ENCODE data around the gene GSE1. TPM values are rescaled to one million over a fixed set of nuclear protein-coding genes. Genes with fewer than 3 reads are reported as not detected.

GSE1 gene
- total and polyA plus RNA-seq, 2 of the 13 experiments (the other 11 are each of a cell fraction or from before 2014, with no cell fraction given): 16.1 to 31.2 TPM

DNA sequence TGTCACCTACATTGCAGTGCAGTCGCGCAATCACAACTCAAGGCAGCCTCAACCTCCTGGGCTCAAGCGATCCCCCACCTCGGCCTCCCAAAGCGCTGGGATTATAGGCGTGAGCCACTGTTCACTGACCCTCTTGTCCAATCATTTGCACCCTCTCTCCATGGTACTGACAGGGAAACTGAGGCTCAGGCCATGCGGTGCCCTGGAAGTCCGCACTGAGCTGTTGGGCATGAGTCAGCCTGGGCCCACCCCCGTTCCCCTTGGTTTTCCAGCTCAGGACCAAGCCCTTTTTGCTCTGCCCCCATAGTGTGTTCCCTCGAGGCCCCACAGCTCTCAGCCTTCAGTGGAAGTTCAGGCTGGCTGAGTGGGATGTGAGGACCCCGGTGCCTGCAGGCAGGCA is 10.1 kb downstream of the GSE1 start:
- no peak overlapping the region for H3K4me3 ChIP-seq (replicated peaks in 1 of 3; ENCODE audit: insufficient read depth in 1 of 3, low read depth in 2 of 3, low read length in 3 of 3)
- H3K4me1 ChIP-seq (ENCODE audit: insufficient read depth, low read length): peaks cover 44% of the 10 kb centered on the region
- H3K36me3 ChIP-seq (replicated peaks in 1 of 2; ENCODE audit: control insufficient read depth in 1 of 2, insufficient read depth in 2 of 2, low read length in 2 of 2): peaks cover 13 to 17% of the 10 kb centered on the region in 2 experiments
- no peak for TF ChIP-seq ZNF878 (CRISPR knock-in tag; IDR thresholded peaks at IDR 0.05)
- POLR2A ChIA-PET: interaction anchor here (2.8 kb wide), 1 partner anchor 10 kb away, joined by 29 read pairs; the partner anchor contains the start of gene GSE1
- no TSS peak for BruUV-seq (replicated peaks)
- DNase-seq (ENCODE audit: low spot score) (no peak), FAIRE-seq (no peak), ATAC-seq (no peak)
- H4K20me1 ChIP-seq (ENCODE audit: insufficient read depth, low read length): peaks cover 97% of the 10 kb centered on the region
- in situ Hi-C loops (cut with HindIII; ENCODE audit: extremely low pct_ligation_motif_present, low pct_unique_long_range_greater_than_20kb) (no loop called here), intact Hi-C loops (cut with micrococcal nuclease; ENCODE audit: unreplicated experiment) (no loop called here)
- CTCF ChIA-PET (ENCODE audit: low intra/inter-chr PET ratio, low total read pairs): no interaction called here
- WGBS (ENCODE audit: low lambda C conversion rate): over 99% methylated on average over 11 of the region's 11 CpGs
- no peaks in the 10 kb centered on the region for H3K27me3 ChIP-seq (ENCODE audit: control insufficient read depth in 1 of 2, insufficient read depth in 2 of 2, low read length in 2 of 2)
- H3K27ac ChIP-seq (ENCODE audit: extremely low read length, insufficient read depth, low read length): no peak overlapping the region
- H3K4me2 ChIP-seq (ENCODE audit: low read depth, low read length): no peak overlapping the region; the same call in 1 of the 2 replicates
- H3K79me2 ChIP-seq (ENCODE audit: insufficient read depth, low read length): peaks cover 97% of the 10 kb centered on the region
- no peaks in the 10 kb centered on the region for H3K9me3 ChIP-seq (ENCODE audit: low read length)
- H3K9ac ChIP-seq (ENCODE audit: insufficient read depth, low read depth, low read length): no peak overlapping the region
- no peak overlapping the region for H2AFZ ChIP-seq (ENCODE audit: low read length)

DNA sequence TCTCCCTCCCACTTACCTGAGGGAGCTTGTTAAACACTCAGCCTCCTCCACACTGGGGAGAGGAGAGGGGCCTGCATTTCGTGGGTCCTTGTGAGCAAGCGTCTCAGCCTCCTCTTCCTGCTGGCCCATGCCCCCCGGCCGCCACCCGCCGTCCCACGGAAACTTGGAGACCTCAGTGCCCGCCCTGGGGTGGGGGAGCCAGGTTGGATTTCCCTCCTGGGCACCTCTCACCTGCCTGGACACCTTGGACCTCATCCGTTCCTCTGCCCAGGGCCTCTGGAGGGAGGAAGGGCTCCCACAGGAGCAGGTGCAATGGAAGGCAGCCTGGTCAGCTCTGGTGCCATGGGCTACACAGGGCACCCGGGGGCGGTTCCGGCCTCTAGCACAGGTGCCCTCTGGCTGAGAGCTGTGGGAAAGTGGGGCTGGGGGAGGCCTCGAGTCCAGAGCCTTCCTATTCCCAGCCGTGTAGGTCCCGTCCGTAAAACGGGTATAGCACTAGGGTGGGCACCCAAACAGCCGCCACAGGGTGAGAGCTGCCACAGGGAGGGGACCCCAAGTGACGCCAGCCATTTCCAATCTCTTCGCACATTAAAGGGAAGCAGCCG is 11.0 kb downstream of the GSE1 start:
- no peak overlapping the region for H3K27ac ChIP-seq (ENCODE audit: extremely low read length, insufficient read depth, low read length)
- peaks cover 11 to 19% of the 10 kb centered on the region in 2 experiments for H3K36me3 ChIP-seq (replicated peaks in 1 of 2; ENCODE audit: control insufficient read depth in 1 of 2, insufficient read depth in 2 of 2, low read length in 2 of 2)
- FAIRE-seq (no peak), ATAC-seq (no peak), DNase-seq (ENCODE audit: low spot score) (no peak)
- no peak overlapping the region for H3K9ac ChIP-seq (ENCODE audit: insufficient read depth, low read depth, low read length)
- H4K20me1 ChIP-seq (ENCODE audit: insufficient read depth, low read length): peaks cover 97% of the 10 kb centered on the region
- no peak overlapping the region for H3K4me2 ChIP-seq (ENCODE audit: low read depth, low read length)
- no TSS peak for BruUV-seq (replicated peaks)
- ChIA-PET POLR2A (no interaction called here), CTCF (ENCODE audit: low intra/inter-chr PET ratio, low total read pairs) (no interaction called here)
- intact Hi-C loops (cut with micrococcal nuclease; ENCODE audit: unreplicated experiment) (no loop called here), in situ Hi-C loops (cut with HindIII; ENCODE audit: extremely low pct_ligation_motif_present, low pct_unique_long_range_greater_than_20kb) (no loop called here)
- no peak overlapping the region for H2AFZ ChIP-seq (ENCODE audit: low read length)
- H3K27me3 ChIP-seq (ENCODE audit: control insufficient read depth in 1 of 2, insufficient read depth in 2 of 2, low read length in 2 of 2): no peaks in the 10 kb centered on the region
- H3K9me3 ChIP-seq (ENCODE audit: low read length): peaks cover 3% of the 10 kb centered on the region
- H3K79me2 ChIP-seq (ENCODE audit: insufficient read depth, low read length): peaks cover 97% of the 10 kb centered on the region
- H3K4me1 ChIP-seq (ENCODE audit: insufficient read depth, low read length): peaks cover 44% of the 10 kb centered on the region
- H3K4me3 ChIP-seq (replicated peaks in 1 of 3; ENCODE audit: insufficient read depth in 1 of 3, low read depth in 2 of 3, low read length in 3 of 3): no peak overlapping the region
- WGBS (ENCODE audit: low lambda C conversion rate): 98% methylated on average over 10 of the region's 21 CpGs
- TF ChIP-seq RXRB (CRISPR knock-in tag; IDR thresholded peaks at IDR 0.05; ENCODE audit: borderline replicate concordance) (no peak), FOXM1 (CRISPR knock-in tag; IDR thresholded peaks at IDR 0.05) (no peak), AGO2 (optimal IDR thresholded peaks at IDR 0.05; ENCODE audit: low read depth, low read length) (peak; percentile 12), SRY (CRISPR knock-in tag; IDR thresholded peaks at IDR 0.05) (no peak), SRSF4 (IDR thresholded peaks at IDR 0.05; ENCODE audit: low read depth, low read length, poor library complexity, severe bottlenecking) (no peak), GFI1 (CRISPR knock-in tag; IDR thresholded peaks at IDR 0.05; ENCODE audit: borderline replicate concordance) (no peak), ZSCAN29 (CRISPR knock-in tag; conservative IDR thresholded peaks at IDR 0.05) (no peak)
- TF ChIP-seq, protein P1, sequence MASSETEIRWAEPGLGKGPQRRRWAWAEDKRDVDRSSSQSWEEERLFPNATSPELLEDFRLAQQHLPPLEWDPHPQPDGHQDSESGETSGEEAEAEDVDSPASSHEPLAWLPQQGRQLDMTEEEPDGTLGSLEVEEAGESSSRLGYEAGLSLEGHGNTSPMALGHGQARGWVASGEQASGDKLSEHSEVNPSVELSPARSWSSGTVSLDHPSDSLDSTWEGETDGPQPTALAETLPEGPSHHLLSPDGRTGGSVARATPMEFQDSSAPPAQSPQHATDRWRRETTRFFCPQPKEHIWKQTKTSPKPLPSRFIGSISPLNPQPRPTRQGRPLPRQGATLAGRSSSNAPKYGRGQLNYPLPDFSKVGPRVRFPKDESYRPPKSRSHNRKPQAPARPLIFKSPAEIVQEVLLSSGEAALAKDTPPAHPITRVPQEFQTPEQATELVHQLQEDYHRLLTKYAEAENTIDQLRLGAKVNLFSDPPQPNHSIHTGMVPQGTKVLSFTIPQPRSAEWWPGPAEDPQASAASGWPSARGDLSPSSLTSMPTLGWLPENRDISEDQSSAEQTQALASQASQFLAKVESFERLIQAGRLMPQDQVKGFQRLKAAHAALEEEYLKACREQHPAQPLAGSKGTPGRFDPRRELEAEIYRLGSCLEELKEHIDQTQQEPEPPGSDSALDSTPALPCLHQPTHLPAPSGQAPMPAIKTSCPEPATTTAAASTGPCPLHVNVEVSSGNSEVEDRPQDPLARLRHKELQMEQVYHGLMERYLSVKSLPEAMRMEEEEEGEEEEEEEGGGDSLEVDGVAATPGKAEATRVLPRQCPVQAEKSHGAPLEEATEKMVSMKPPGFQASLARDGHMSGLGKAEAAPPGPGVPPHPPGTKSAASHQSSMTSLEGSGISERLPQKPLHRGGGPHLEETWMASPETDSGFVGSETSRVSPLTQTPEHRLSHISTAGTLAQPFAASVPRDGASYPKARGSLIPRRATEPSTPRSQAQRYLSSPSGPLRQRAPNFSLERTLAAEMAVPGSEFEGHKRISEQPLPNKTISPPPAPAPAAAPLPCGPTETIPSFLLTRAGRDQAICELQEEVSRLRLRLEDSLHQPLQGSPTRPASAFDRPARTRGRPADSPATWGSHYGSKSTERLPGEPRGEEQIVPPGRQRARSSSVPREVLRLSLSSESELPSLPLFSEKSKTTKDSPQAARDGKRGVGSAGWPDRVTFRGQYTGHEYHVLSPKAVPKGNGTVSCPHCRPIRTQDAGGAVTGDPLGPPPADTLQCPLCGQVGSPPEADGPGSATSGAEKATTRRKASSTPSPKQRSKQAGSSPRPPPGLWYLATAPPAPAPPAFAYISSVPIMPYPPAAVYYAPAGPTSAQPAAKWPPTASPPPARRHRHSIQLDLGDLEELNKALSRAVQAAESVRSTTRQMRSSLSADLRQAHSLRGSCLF (CRISPR knock-in tag; IDR thresholded peaks at IDR 0.05; ENCODE audit: borderline replicate concordance): no peak
- TF ChIP-seq, protein P2, sequence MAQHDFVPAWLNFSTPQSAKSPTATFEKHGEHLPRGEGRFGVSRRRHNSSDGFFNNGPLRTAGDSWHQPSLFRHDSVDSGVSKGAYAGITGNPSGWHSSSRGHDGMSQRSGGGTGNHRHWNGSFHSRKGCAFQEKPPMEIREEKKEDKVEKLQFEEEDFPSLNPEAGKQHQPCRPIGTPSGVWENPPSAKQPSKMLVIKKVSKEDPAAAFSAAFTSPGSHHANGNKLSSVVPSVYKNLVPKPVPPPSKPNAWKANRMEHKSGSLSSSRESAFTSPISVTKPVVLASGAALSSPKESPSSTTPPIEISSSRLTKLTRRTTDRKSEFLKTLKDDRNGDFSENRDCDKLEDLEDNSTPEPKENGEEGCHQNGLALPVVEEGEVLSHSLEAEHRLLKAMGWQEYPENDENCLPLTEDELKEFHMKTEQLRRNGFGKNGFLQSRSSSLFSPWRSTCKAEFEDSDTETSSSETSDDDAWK (CRISPR knock-in tag; IDR thresholded peaks at IDR 0.05): no peak
